GM19372 (cell line): Measurements from ENCODE around the gene FMOD.

ENCODE experiments used
- ATAC-seq: cut with Tn5 transposase; IDR thresholded peaks from one replicate; pipeline ENCODE4 v1.9.1; 2021; ENCODE audit warnings: mild to moderate bottlenecking, low read depth, moderate library complexity; ENCODE audit not compliant: unreplicated experiment

The FMOD gene

GRCh38 chr1:203361945-203362719, 11.2 kb upstream of the FMOD start:
- ATAC-seq: no peak

GRCh38 chr1:203360547-203361185, 9.7 kb upstream of the FMOD start:
- no peak for ATAC-seq

- no peak for ATAC-seq
Measured at GRCh38 chr1:203359010-203359571, 8.2 kb upstream of the FMOD start.

- no peak for ATAC-seq
Measured at GRCh38 chr1:203354246-203354645, 3.3 kb upstream of the FMOD start.

- no peak for ATAC-seq
Measured at GRCh38 chr1:203353486-203353885, 2.6 kb upstream of the FMOD start.

GRCh38 chr1:203349773-203350524, 973 bp downstream of the FMOD start:
- ATAC-seq: no peak

- ATAC-seq: no peak
Measured at GRCh38 chr1:203349166-203349565, 1.8 kb downstream of the FMOD start.

- ATAC-seq: no peak
Measured at GRCh38 chr1:203346769-203347102, 4.2 kb downstream of the FMOD start.

- ATAC-seq: no peak
Measured at GRCh38 chr1:203346060-203346768, 4.7 kb downstream of the FMOD start.

GRCh38 chr1:203343956-203344754, 6.8 kb downstream of the FMOD start:
- no peak for ATAC-seq

- no peak for ATAC-seq
Measured at GRCh38 chr1:203342192-203342940, 8.6 kb downstream of the FMOD start.

GRCh38 chr1:203340112-203340790, 10.7 kb downstream of the FMOD start:
- ATAC-seq: no peak

- ATAC-seq: no peak
Measured at GRCh38 chr1:203338335-203339036, 12.4 kb downstream of the FMOD start.

GRCh38 chr1:203336097-203336496, 14.8 kb downstream of the FMOD start:
- ATAC-seq: no peak

- ATAC-seq: no peak
Measured at GRCh38 chr1:203335503-203335902, 15.4 kb downstream of the FMOD start.

GRCh38 chr1:203331224-203331623, 19.7 kb downstream of the FMOD start:
- no peak for ATAC-seq

GRCh38 chr1:203328714-203329122, 22.2 kb downstream of the FMOD start:
- no peak for ATAC-seq
